Common myeloid progenitor, CD34-positive (primary cell): ENCODE results near the gene CA12.

Experiments used
- CTCF ChIA-PET: fragments of 350-600 bp; sonication (Branson Sonifier 250); formaldehyde crosslinking; loops from one replicate; lab custom pipeline; 2021; ENCODE audit warnings: antibody characterized with exemption; lab: Charles Lee
- POLR2A ChIA-PET: fragments of 350-600 bp; sonication (Branson Sonifier 250); formaldehyde crosslinking; loops from one replicate; lab custom pipeline; 2021; ENCODE audit warnings: antibody characterized with exemption; lab: Charles Lee
- DNase-seq, 3 donors: peaks; one replicate each; pipeline versions ENCODE4 v3.0.0 to v3.0.0-alpha.2; 2013
- H3K27ac ChIP-seq, 2 experiments: 1 replicate in 1 of 2; 2 replicates in 1 of 2; pipeline ENCODE4 v1.7.0; 2013; ENCODE audit warnings: inconsistent platforms in 2 of 2, low read length in 2 of 2, mild to moderate bottlenecking in 2 of 2, low read depth in 1 of 2, moderate library complexity in 1 of 2; ENCODE audit not compliant: severe bottlenecking in 2 of 2, insufficient read depth in 1 of 2, poor library complexity in 1 of 2
- H3K27me3 ChIP-seq, 5 experiments: replicated peaks in 2 of 5; 1 replicate in 3 of 5; 2 replicates in 2 of 5; pipeline versions ENCODE4 v1.6.1 to v1.7.0; 2013; ENCODE audit warnings: low read length in 4 of 5, mild to moderate bottlenecking in 2 of 5, moderate library complexity in 2 of 5, inconsistent platforms in 1 of 5; ENCODE audit not compliant: insufficient read depth in 5 of 5, control insufficient read depth in 4 of 5
- H3K36me3 ChIP-seq, 4 experiments: 1 replicate in 2 of 4; 2 replicates in 2 of 4; pipeline versions ENCODE4 v1.6.1 to v1.7.0; 2013; ENCODE audit warnings: low read length in 3 of 4, control low read depth in 1 of 4, mild to moderate bottlenecking in 1 of 4; ENCODE audit not compliant: control insufficient read depth in 4 of 4, insufficient read depth in 4 of 4
- H3K4me1 ChIP-seq, 4 experiments: 1 replicate in 3 of 4; 2 replicates in 1 of 4; pipeline versions ENCODE4 v1.6.1 to v1.7.1; 2013; ENCODE audit warnings: low read length in 3 of 4, mild to moderate bottlenecking in 3 of 4, control low read depth in 1 of 4, inconsistent platforms in 1 of 4, moderate library complexity in 1 of 4; ENCODE audit not compliant: control insufficient read depth in 4 of 4, insufficient read depth in 4 of 4; ENCODE audit errors: control extremely low read depth in 1 of 4
- H3K4me3 ChIP-seq, 7 experiments: 1 replicate in 4 of 7; 2 replicates in 3 of 7; pipeline versions ENCODE4 v1.5.1 to v1.7.0; 2013; ENCODE audit warnings: mild to moderate bottlenecking in 7 of 7, low read length in 6 of 7, moderate library complexity in 6 of 7, inconsistent platforms in 2 of 7, low read depth in 2 of 7, control low read depth in 1 of 7; ENCODE audit not compliant: insufficient read depth in 4 of 7, control insufficient read depth in 1 of 7; ENCODE audit errors: extremely low read depth in 1 of 7
- H3K9me3 ChIP-seq, 5 experiments: 1 replicate in 4 of 5; 2 replicates in 1 of 5; pipeline versions ENCODE4 v1.6.1 to v1.7.1; 2013; ENCODE audit warnings: low read length in 4 of 5, mild to moderate bottlenecking in 2 of 5, inconsistent platforms in 1 of 5, low read depth in 1 of 5, moderate library complexity in 1 of 5; ENCODE audit not compliant: control insufficient read depth in 4 of 5, insufficient read depth in 2 of 5; ENCODE audit errors: control extremely low read depth in 1 of 5
- WGBS: methylation state at CpG from one replicate; pipeline ENCODE4 v1.1.5; 2013; ENCODE audit not compliant: insufficient coverage; 5-methylcytosine and 5-hydroxymethylcytosine counted together

The CA12 gene

GRCh38 chr15:63378946-63379345 is 2.7 kb downstream of the CA12 start:
- H3K36me3 ChIP-seq: no peaks in the 10 kb centered on the region

DNA sequence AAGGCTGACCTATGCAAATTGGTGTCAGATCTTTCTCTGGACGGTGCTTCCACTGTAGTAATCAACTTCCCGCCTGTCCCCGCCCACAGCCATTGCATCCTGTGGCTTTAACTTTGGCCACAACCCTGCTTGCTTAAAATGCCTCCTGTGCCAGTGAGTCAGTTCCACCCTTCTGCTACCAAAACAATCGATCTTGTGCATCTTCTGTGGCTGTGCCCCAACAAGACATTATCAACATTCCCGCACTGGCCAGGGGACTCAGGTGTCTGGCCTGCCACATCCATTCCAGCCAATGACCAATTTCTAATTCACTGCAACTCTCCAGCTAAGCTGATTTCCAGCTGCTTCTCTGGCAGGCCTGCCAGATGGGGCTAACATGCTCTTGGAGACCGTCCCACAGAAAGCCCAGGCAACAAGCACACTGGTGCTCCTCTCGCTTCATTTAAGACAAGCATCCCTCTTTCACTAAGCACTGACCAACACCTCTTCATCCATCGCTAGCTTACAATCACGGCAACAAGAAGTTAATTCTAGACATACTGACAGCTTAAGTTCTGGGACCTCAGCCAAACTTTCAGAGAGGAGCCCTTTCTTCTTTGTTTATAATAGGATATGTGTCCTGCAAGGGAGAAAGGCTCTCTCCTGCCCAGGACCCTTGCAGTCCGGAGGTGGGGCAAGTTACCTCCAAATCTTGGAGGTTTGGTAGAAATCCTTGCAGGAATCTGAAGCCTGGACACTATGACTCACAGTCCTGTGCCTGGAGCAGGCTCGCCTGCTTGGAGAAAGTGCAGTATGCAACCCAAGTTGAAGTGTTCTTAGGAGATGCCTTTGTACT is 6.7 kb downstream of the CA12 start:
- 50% methylated on average over 10 of the region's 11 CpGs for WGBS
- CTCF ChIA-PET: no interaction called here
- DNase-seq: peak in 2 of 3 donors; percentile 41 to 53
- Histone ChIP-seq H3K27ac (no peak overlapping the region), H3K27me3 (peaks cover 3 to 16% (median 6%) of the 10 kb centered on the region in 5 experiments), H3K4me3 (no peak overlapping the region), H3K36me3 (no peaks in the 10 kb centered on the region), H3K4me1 (peaks cover 0 to 23% (median 15%) of the 10 kb centered on the region in 4 experiments), H3K9me3 (no peaks in the 10 kb centered on the region)
- POLR2A ChIA-PET: interaction anchor here (0.5 kb wide), 1 partner anchor 95 kb away, joined by 3 read pairs; no protein-coding TSS in a partner anchor

More at GRCh38 chr15:63378946-63379345, 2.7 kb downstream of the CA12 start:
- CTCF ChIA-PET: no interaction called here
- WGBS: 97% methylated on average over 6 of the region's 7 CpGs
- Histone ChIP-seq H3K4me3 (no peak overlapping the region), H3K9me3 (no peaks in the 10 kb centered on the region), H3K4me1 (peaks cover 0 to 32% (median 20%) of the 10 kb centered on the region in 4 experiments), H3K27ac (no peak overlapping the region), H3K27me3 (peaks cover 3 to 55% (median 25%) of the 10 kb centered on the region in 5 experiments)
- POLR2A ChIA-PET: no interaction called here
- DNase-seq: no peak

DNA sequence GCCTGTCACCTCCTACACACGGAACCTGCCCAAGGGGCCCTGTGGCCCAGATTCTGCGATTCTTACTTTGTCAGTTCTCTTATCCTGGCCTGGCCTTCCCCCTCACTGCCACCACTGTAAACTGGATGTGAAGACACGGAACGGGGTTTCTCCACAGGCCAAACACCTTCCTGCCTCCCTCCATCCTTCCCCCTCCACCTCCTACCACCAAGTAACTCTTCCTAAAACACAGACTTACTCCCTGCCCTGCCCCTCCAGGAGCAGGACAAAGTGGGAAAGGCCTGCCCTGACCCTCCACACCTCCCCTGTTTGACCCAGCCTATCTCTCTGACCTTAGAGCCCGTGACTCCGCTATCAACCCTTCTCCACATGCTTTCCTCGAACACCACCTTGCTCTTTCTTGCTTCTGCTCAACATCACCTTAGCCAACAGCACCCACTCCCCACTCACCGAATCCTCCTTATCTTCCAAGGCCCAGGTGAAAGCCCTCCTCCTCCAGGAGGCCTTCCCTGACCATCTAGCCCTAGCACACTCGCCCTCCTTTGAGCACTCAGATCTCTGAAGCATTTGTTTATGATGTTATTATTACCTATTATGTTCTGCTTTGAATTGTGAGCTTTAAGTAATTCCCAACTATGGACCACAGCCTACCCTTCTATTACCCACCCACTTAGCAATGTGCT is 7.6 kb downstream of the CA12 start:
- H3K4me3 ChIP-seq: no peak overlapping the region
- ChIA-PET POLR2A (no interaction called here), CTCF (no interaction called here)
- 84% methylated on average over 3 of the region's 9 CpGs for WGBS
- no peak for DNase-seq
- H3K27ac ChIP-seq: no peak overlapping the region
- peaks cover 0 to 23% (median 15%) of the 10 kb centered on the region in 4 experiments for H3K4me1 ChIP-seq
- no peaks in the 10 kb centered on the region for H3K9me3 ChIP-seq
- no peaks in the 10 kb centered on the region for H3K36me3 ChIP-seq
- H3K27me3 ChIP-seq: peaks cover 0 to 7% (median 0%) of the 10 kb centered on the region in 5 experiments

DNA sequence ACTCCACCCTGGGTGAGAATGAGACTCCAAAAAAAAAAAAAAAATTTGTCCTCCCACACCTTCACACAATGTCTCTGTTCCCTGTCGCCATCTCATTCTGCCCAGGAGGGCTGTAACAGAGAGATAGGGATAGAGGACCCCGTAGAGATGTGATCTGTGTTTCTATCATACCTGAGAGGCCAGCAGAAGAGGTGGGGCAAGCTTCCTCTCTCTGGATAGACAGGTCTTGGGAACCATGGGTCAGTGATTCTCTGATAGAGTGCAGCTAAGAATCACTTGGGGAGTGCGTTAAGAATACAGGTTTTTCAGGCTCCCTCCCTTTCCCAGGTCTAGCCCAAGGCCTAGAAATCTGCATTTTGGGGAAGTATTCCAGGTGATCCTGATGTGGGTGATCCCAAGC is 8.3 kb downstream of the CA12 start:
- POLR2A ChIA-PET: no interaction called here
- H3K36me3 ChIP-seq: no peaks in the 10 kb centered on the region

GRCh38 chr15:63372753-63373152 is 8.9 kb downstream of the CA12 start:
- no peak overlapping the region for H3K27ac ChIP-seq
- 100% methylated on average over 4 of the region's 5 CpGs for WGBS
- no peak for DNase-seq
- H3K9me3 ChIP-seq: no peaks in the 10 kb centered on the region
- no peak overlapping the region for H3K4me3 ChIP-seq
- peaks cover 0 to 3% (median 0%) of the 10 kb centered on the region in 5 experiments for H3K27me3 ChIP-seq
- POLR2A ChIA-PET: interaction anchor here (1.3 kb wide), 1 partner anchor 11 kb away, joined by 4 read pairs; no protein-coding TSS in a partner anchor
- H3K4me1 ChIP-seq: peaks cover 0 to 23% (median 15%) of the 10 kb centered on the region in 4 experiments
- H3K36me3 ChIP-seq: no peaks in the 10 kb centered on the region
- CTCF ChIA-PET: interaction anchor here (1.0 kb wide), 2 partner anchors 30 to 48 kb away, joined by 3 read pairs; no protein-coding TSS in a partner anchor

More for the DNA sequence above, 8.3 kb downstream of the CA12 start:
- WGBS: 83% methylated on average over 2 of the region's 3 CpGs
- Histone ChIP-seq H3K4me3 (no peak overlapping the region), H3K4me1 (peaks cover 0 to 23% (median 15%) of the 10 kb centered on the region in 4 experiments), H3K9me3 (no peaks in the 10 kb centered on the region), H3K27ac (no peak overlapping the region), H3K27me3 (peaks cover 0 to 3% (median 0%) of the 10 kb centered on the region in 5 experiments)
- CTCF ChIA-PET: interaction anchor here (1.0 kb wide), 1 partner anchor 49 kb away, joined by 3 read pairs; no protein-coding TSS in a partner anchor
- no peak for DNase-seq

- H3K27me3 ChIP-seq: peaks cover 0 to 3% (median 0%) of the 10 kb centered on the region in 5 experiments
- DNase-seq: peak; percentile 34 to 80 (median 77)
- H3K9me3 ChIP-seq: no peaks in the 10 kb centered on the region
- WGBS: 81% methylated on average over 11 of the region's 12 CpGs
- H3K27ac ChIP-seq: no peak overlapping the region
- CTCF ChIA-PET: interaction anchor here (1.0 to 1.7 kb wide), 2 partner anchors 10 to 29 kb away, joined by 3 to 4 read pairs; partner anchors contain the start of gene CA12
- H3K4me3 ChIP-seq: no peak overlapping the region
- POLR2A ChIA-PET: interaction anchor here (0.7 to 1.3 kb wide), 3 partner anchors 10 to 547 kb away, joined by 3 to 4 read pairs (median 3); no protein-coding TSS in a partner anchor
- H3K4me1 ChIP-seq: peaks cover 0 to 23% (median 15%) of the 10 kb centered on the region in 4 experiments
- no peaks in the 10 kb centered on the region for H3K36me3 ChIP-seq
These were observed 9.5 kb downstream of the CA12 start for GRCh38 chr15:63372018-63372705.
